ENCODE measurements around the gene IGFL1.
A peak's percentile ranks its signal among the peaks of the same experiment; 100 is the strongest.
"Not testable (repeated sequence)": the region's sequence is repeated elsewhere in the genome, so short reads cannot be mapped to it uniquely, and the experiment has no call there.

The IGFL1 gene

GRCh38 chr19:46202426-46202825 is 27.1 kb upstream of the IGFL1 start:
- DNase-seq (ENCODE audit: low spot score): peak; percentile 50

GRCh38 chr19:46202872-46203860 is 26.4 kb upstream of the IGFL1 start:
- DNase-seq (ENCODE audit: low spot score): no peak

GRCh38 chr19:46204008-46204407 is 25.5 kb upstream of the IGFL1 start:
- no peak for DNase-seq (ENCODE audit: low spot score)

- DNase-seq (ENCODE audit: low spot score): no peak
Measured at GRCh38 chr19:46205183-46205984, 24.2 kb upstream of the IGFL1 start.

- DNase-seq (ENCODE audit: low spot score): no peak
Measured at GRCh38 chr19:46206176-46206575, 23.4 kb upstream of the IGFL1 start.

GRCh38 chr19:46206682-46207081 is 22.9 kb upstream of the IGFL1 start:
- DNase-seq (ENCODE audit: low spot score): no peak

GRCh38 chr19:46207858-46208257 is 21.7 kb upstream of the IGFL1 start:
- DNase-seq (ENCODE audit: low spot score): not testable (repeated sequence)

GRCh38 chr19:46209051-46209450 is 20.5 kb upstream of the IGFL1 start:
- no peak for DNase-seq (ENCODE audit: low spot score)

GRCh38 chr19:46209472-46209871 is 20.1 kb upstream of the IGFL1 start:
- no peak for DNase-seq (ENCODE audit: low spot score)

GRCh38 chr19:46210669-46211068 is 18.9 kb upstream of the IGFL1 start:
- DNase-seq (ENCODE audit: low spot score): no peak

GRCh38 chr19:46211201-46211881 is 18.2 kb upstream of the IGFL1 start:
- peak; percentile 94 for DNase-seq (ENCODE audit: low spot score)

GRCh38 chr19:46212592-46212991 is 16.9 kb upstream of the IGFL1 start:
- DNase-seq (ENCODE audit: low spot score): not testable (repeated sequence)

GRCh38 chr19:46213156-46213555 is 16.4 kb upstream of the IGFL1 start:
- DNase-seq (ENCODE audit: low spot score): peak; percentile 24

- no peak for DNase-seq (ENCODE audit: low spot score)
Measured at GRCh38 chr19:46213806-46214205, 15.7 kb upstream of the IGFL1 start.

- DNase-seq (ENCODE audit: low spot score): no peak
Measured at GRCh38 chr19:46216612-46217011, 12.9 kb upstream of the IGFL1 start.

- peak; percentile 20 for DNase-seq (ENCODE audit: low spot score)
Measured at GRCh38 chr19:46217476-46217875, 12.1 kb upstream of the IGFL1 start.

- DNase-seq (ENCODE audit: low spot score): peak; percentile 46
Measured at GRCh38 chr19:46218160-46218559, 11.4 kb upstream of the IGFL1 start.

GRCh38 chr19:46220038-46220615 is 9.4 kb upstream of the IGFL1 start:
- DNase-seq (ENCODE audit: low spot score): no peak

- no peak for DNase-seq (ENCODE audit: low spot score)
Measured at GRCh38 chr19:46221152-46221551, 8.4 kb upstream of the IGFL1 start.

GRCh38 chr19:46221981-46222610 is 7.4 kb upstream of the IGFL1 start:
- peak; percentile 78 for DNase-seq (ENCODE audit: low spot score)

- DNase-seq (ENCODE audit: low spot score): peak; percentile 51
Measured at GRCh38 chr19:46223787-46224186, 5.8 kb upstream of the IGFL1 start.
